HCT116 (cell line): Measurements from ENCODE around the gene SIK3. TPM values are rescaled to one million over a fixed set of nuclear protein-coding genes. Genes with fewer than 3 reads are reported as not detected.

ENCODE experiments used
- ATAC-seq: fragments of 200-7000 bp; cut with Tn5 transposase; 2 replicates; pipeline ENCODE4 v1.9.1; 2020; ENCODE audit warnings: mild to moderate bottlenecking, moderate library complexity
- BruUV-seq: library from RNA; stranded (reverse); fragments of 400-500 nt; replicated peaks from 2 replicates; lab custom pipeline; 2021; lab: Mats Ljungman, UMichigan
- CTCF ChIA-PET: fragments of 300-600 bp; sonication (Branson Sonifier 250); formaldehyde crosslinking; loops from one replicate; lab custom pipeline; 2021; ENCODE audit warnings: antibody characterized with exemption; lab: Charles Lee
- POLR2A ChIA-PET: fragments of 300-600, 350-600 bp; sonication (Branson Sonifier 250); formaldehyde crosslinking; loops from one replicate; lab custom pipeline; 2021; ENCODE audit warnings: antibody characterized with exemption; lab: Charles Lee
- RAD21 ChIA-PET, 2 experiments: fragments of 300-600 bp; sonication (Branson Sonifier 250); formaldehyde crosslinking; loops; one replicate each; lab custom pipeline; 2023; ENCODE audit warnings: low total read pairs in 2 of 2; ENCODE audit not compliant: uncharacterized antibody in 2 of 2, unreplicated experiment in 2 of 2, low non-redundant PET in 1 of 2; lab: Charles Lee
- DNase-seq: peaks from one replicate; pipeline ENCODE4 v3.0.0-alpha.2; 2010; ENCODE audit warnings: low read depth, low spot score
- H2AFZ ChIP-seq: fragments of 200-600 bp; shearing (Covaris generic), sonication (generic); 2 replicates; pipeline ENCODE4 v1.6.1; 2017; ENCODE audit warnings: low read depth, mixed run types, mixed read lengths, antibody characterized with exemption, low read length; ENCODE audit not compliant: poor library complexity, severe bottlenecking
- H3K27ac ChIP-seq: 2 replicates; pipeline ENCODE4 v1.5.1; 2012; ENCODE audit warnings: low read depth, low read length
- H3K27me3 ChIP-seq: fragments of 200-600 bp; sonication (generic); 2 replicates; pipeline ENCODE4 v1.6.1; 2016; ENCODE audit warnings: mixed run types, low read length, mixed read lengths; ENCODE audit not compliant: insufficient read depth
- H3K36me3 ChIP-seq, 2 experiments: fragments of 200-500 bp in 1 of 2; fragments of 200-600 bp in 1 of 2; sonication (Bioruptor generic) in 1 of 2; sonication (generic) in 1 of 2; 2 replicates each; pipeline versions ENCODE4 v1.5.1 to v1.6.1; 2014 to 2016; ENCODE audit warnings: low read length in 2 of 2, inconsistent platforms in 1 of 2, mixed read lengths in 1 of 2, mixed run types in 1 of 2; ENCODE audit not compliant: insufficient read depth in 2 of 2, control insufficient read depth in 1 of 2
- H3K4me1 ChIP-seq, 2 experiments: fragments of 200-600 bp in 1 of 2; sonication (generic) in 1 of 2; 2 replicates each; pipeline versions ENCODE4 v1.5.1 to v1.6.1; 2012 to 2017; ENCODE audit warnings: low read length in 2 of 2, inconsistent platforms in 1 of 2, mild to moderate bottlenecking in 1 of 2, mixed read lengths in 1 of 2, mixed run types in 1 of 2, moderate library complexity in 1 of 2; ENCODE audit not compliant: insufficient read depth in 2 of 2, control insufficient read depth in 1 of 2
- H3K4me2 ChIP-seq: fragments of 200-600 bp; sonication (generic); 2 replicates; pipeline ENCODE4 v1.6.1; 2017; ENCODE audit warnings: mixed run types, low read length, mixed read lengths
- H3K4me3 ChIP-seq, 2 experiments: fragments of 200-600 bp in 1 of 2; sonication (generic) in 1 of 2; replicated peaks in 1 of 2; 2 replicates each; pipeline ENCODE4 v1.5.1; 2011 to 2016; ENCODE audit warnings: low read length in 2 of 2, control low read depth in 1 of 2, low read depth in 1 of 2, mild to moderate bottlenecking in 1 of 2, mixed read lengths in 1 of 2, mixed run types in 1 of 2
- H3K79me2 ChIP-seq: fragments of 200-600 bp; sonication (generic); 2 replicates; pipeline ENCODE4 v1.6.1; 2017; ENCODE audit warnings: mild to moderate bottlenecking, mixed run types, low read length, moderate library complexity, mixed read lengths; ENCODE audit not compliant: insufficient read depth
- H3K9ac ChIP-seq: fragments of 200-600 bp; sonication (generic); 2 replicates; pipeline ENCODE4 v1.6.1; 2016; ENCODE audit warnings: low read length, mixed read lengths
- H3K9me2 ChIP-seq: fragments of 200-600 bp; sonication (generic), shearing (Covaris generic); 2 replicates; pipeline ENCODE4 v1.6.1; 2017; ENCODE audit warnings: mixed run types, mild to moderate bottlenecking, moderate library complexity; ENCODE audit not compliant: insufficient read depth
- H3K9me3 ChIP-seq, 2 experiments: fragments of 200-500 bp in 1 of 2; fragments of 200-600 bp in 1 of 2; sonication (Bioruptor generic) in 1 of 2; sonication (generic) in 1 of 2; 2 replicates each; pipeline ENCODE4 v1.6.1; 2014 to 2017; ENCODE audit warnings: low read length in 2 of 2, mixed read lengths in 2 of 2, inconsistent platforms in 1 of 2, low read depth in 1 of 2, mild to moderate bottlenecking in 1 of 2, mixed run types in 1 of 2, moderate library complexity in 1 of 2; ENCODE audit not compliant: control insufficient read depth in 1 of 2, insufficient read depth in 1 of 2
- H4K20me1 ChIP-seq: fragments of 200-600 bp; sonication (generic), shearing (Covaris generic); 2 replicates; pipeline ENCODE4 v1.6.1; 2017; ENCODE audit warnings: mixed run types, mild to moderate bottlenecking, moderate library complexity; ENCODE audit not compliant: insufficient read depth
- ATF3 ChIP-seq: IDR thresholded peaks from 2 replicates; pipeline ENCODE4 v1.6.1; 2012
- CBX3 ChIP-seq: IDR thresholded peaks from 2 replicates; pipeline ENCODE4 v1.6.1; 2012; ENCODE audit warnings: low read depth
- RAD21 ChIP-seq: IDR thresholded peaks from 2 replicates; pipeline ENCODE4 v1.6.1; 2012; ENCODE audit warnings: low read depth, mild to moderate bottlenecking
- SRF ChIP-seq: IDR thresholded peaks from 2 replicates; pipeline ENCODE4 v1.6.1; 2012; ENCODE audit warnings: low read depth
- intact Hi-C: fragments of 100-400 bp; cut with micrococcal nuclease; formaldehyde crosslinking; loops from 2 replicates; pipeline ENCODE4 v1.10.0; 2022
- total RNA-seq: library from RNA; stranded (reverse); gene quantifications from one replicate; pipeline ENCODE4 v1.2.1, GENCODE V29; 2021; ENCODE audit not compliant: unreplicated experiment

Gene SIK3
- total RNA-seq, 1 experiment from 2014 or later = 21.0 TPM

- ATAC-seq (no peak), DNase-seq (no peak)
- H3K9me2 ChIP-seq = no peaks in the 10 kb centered on the region
- no peaks in the 10 kb centered on the region for H4K20me1 ChIP-seq
- no TSS peak for BruUV-seq
- H3K36me3 ChIP-seq = no peaks in the 10 kb centered on the region; a peak in 1 of 4 replicates
- TF ChIP-seq ATF3 = no peak
- TF ChIP-seq CBX3 = no peak
- POLR2A ChIA-PET = no interaction called here
- CTCF ChIA-PET = no interaction called here
- H3K27me3 ChIP-seq = no peaks in the 10 kb centered on the region
- H3K9ac ChIP-seq = no peak overlapping the region
- H3K4me3 ChIP-seq = no peak overlapping the region
- RAD21 ChIA-PET = no interaction called here
- H3K27ac ChIP-seq = no peak overlapping the region
- peaks cover 0 to 18% of the 10 kb centered on the region in 2 experiments; a peak in 2 of 4 replicates for H3K4me1 ChIP-seq
- no peak overlapping the region for H3K4me2 ChIP-seq
- H2AFZ ChIP-seq = no peak overlapping the region
- intact Hi-C loops = no loop called here
- H3K9me3 ChIP-seq = no peaks in the 10 kb centered on the region
- no peaks in the 10 kb centered on the region for H3K79me2 ChIP-seq
Measured at GRCh38 chr11:116857936-116858335, 240.3 kb downstream of the SIK3 start.

GRCh38 chr11:116857316-116857715, 240.9 kb downstream of the SIK3 start:
- ChIA-PET CTCF (no interaction called here), POLR2A (no interaction called here), RAD21 (no interaction called here)
- H3K9ac ChIP-seq = no peak overlapping the region
- no peak overlapping the region for H3K4me3 ChIP-seq
- BruUV-seq = no TSS peak
- H3K9me2 ChIP-seq = no peaks in the 10 kb centered on the region
- H3K79me2 ChIP-seq = no peaks in the 10 kb centered on the region
- no peak overlapping the region for H3K4me2 ChIP-seq
- no peak overlapping the region for H2AFZ ChIP-seq
- H3K27ac ChIP-seq = no peak overlapping the region
- no peak for DNase-seq
- no peaks in the 10 kb centered on the region; a peak in 1 of 4 replicates for H3K36me3 ChIP-seq
- no peaks in the 10 kb centered on the region for H4K20me1 ChIP-seq
- intact Hi-C loops = no loop called here
- TF ChIP-seq RAD21 = no peak
- TF ChIP-seq SRF = no peak
- peaks cover 0 to 21% of the 10 kb centered on the region in 2 experiments; a peak in 2 of 4 replicates for H3K4me1 ChIP-seq
- no peak for ATAC-seq
- H3K27me3 ChIP-seq = no peaks in the 10 kb centered on the region
- no peaks in the 10 kb centered on the region for H3K9me3 ChIP-seq
